ENCODE data around the gene TLE4.
A peak's percentile ranks its signal among the peaks of the same experiment; 100 is the strongest.

TLE4 gene

DNA sequence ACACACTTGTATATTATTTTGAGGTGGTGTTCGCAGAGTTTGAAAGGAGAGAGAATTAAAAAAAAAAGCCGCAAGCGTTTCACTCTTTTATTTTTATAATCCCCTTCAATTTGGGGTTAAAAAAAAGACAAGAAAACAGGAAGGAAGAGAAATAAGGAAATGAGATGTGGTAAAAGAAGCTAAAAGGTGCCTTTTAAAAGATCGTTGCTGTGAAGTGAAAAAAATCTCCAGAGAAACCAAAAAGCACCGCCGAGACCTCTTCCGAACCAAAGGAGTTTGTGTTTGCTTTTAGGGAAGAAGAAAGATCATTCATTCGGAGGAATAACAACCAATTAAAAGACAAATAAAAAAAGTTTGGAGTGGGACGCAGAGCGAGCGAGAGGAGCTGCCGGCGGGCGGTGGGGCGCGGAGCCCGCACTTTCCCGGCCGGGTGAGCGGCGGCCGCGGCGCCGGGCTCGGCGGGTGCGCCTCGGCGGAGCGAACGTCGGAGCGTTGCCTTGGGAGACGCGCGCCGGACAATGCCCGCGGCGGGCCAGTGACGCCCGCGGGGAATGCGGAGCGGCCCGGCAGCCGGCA is 355 bp downstream of the TLE4 start:
- DNase-seq (ENCODE audit: low read depth in 2 of 2) = no peak

DNA sequence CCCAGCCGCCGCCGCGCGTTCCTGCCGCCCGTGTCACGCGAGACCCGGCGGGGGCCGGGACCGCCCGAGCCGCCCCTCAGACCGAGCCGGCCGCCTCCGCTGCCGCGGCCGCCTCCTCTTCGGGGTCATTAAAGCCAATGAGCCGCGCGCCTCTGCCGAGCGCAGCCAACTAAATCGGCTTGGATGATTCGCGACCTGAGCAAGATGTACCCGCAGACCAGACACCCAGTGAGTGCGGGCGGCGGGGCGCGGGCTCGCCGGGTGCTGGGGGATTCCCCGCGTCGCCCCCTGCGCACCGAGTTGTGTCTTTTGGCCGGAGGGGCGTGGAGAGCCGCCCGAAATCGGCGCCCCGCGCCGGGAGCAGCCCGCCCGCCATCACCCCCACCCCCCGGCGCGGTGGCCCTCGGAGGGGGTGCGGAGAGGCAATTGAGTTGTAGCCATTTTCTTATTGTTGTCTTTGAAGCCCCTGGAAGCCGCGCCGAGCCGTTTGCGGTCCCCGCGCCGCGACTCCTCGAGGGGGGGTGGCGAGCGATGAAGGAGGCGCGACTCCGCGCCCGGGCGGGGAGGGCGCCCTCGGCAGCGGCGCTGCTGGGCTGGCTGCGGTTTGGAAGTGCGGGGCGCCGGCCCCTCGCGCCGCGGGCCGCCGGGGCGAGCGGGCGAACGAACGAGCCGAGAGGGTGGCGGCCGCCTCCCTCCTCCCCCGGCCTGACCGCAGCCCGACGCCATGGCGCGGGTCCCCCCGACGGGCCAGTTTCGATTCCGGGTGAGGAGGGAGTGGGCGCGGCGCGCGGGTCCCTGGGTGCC is 1.0 kb downstream of the TLE4 start:
- DNase-seq (ENCODE audit: low read depth in 2 of 2) = peak in 1 of 2 donors; percentile 44

DNA sequence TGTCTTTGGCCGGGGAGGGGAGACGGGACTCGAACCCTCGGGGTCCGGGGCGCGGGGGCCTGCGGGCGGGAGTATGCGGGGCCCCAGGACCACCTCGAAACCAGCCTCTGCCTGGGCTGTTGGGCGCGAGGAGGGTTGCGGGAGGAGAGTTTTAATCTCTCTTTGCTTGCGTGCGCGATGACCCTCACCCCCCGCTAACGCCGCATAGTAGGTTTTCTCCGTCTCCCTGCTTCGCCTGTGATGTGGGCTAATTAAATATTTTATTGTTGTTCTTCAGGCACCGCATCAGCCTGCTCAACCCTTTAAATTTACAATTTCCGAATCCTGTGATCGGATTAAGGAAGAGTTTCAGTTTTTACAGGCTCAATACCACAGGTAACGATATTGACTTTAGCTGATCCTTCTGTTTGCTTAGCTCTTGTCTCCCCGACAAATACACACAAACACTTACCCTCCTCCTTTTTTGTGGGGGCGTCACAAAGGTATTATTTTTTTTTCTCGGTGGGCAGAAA is 1.7 kb downstream of the TLE4 start:
- no peak for DNase-seq (ENCODE audit: low read depth in 2 of 2)

DNA sequence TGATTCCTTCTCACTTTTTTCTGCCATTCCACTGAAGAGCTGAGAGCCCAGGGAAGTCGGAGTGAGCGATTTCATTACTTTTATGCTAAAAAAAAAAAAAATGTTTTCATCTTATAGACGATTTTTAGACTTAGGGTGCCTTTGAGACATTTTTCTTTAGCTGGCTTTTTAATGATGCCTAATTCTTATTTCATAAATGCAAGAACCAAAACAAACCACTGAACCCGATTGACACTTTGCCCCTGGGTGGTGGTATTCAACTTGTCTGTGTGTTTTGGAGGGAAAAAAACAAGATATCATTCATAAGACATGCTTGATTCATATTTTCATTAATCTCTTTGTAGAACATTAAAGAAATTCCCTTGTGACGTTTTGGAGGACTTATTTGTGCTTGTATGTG is 2.4 kb downstream of the TLE4 start:
- DNase-seq (ENCODE audit: low read depth in 2 of 2) = no peak

DNA sequence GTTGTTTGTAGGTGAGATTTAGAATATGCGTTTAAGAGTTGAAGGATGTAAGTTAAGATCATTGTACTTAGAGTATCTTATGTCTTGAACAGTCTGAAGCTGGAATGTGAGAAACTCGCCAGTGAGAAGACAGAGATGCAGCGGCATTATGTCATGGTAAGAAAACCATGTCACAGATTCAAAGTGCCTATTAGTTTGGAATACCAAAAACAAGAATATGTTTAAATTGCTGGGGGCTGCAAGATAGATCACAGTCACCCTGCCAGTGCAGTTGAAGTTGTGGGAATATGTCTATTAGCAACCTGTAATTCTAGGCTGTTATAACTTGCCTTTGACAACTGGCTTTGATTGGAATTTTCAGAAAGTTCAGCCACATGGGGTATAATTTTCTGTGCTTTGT is 3.0 kb downstream of the TLE4 start:
- no peak for DNase-seq (ENCODE audit: low read depth in 2 of 2)

DNA sequence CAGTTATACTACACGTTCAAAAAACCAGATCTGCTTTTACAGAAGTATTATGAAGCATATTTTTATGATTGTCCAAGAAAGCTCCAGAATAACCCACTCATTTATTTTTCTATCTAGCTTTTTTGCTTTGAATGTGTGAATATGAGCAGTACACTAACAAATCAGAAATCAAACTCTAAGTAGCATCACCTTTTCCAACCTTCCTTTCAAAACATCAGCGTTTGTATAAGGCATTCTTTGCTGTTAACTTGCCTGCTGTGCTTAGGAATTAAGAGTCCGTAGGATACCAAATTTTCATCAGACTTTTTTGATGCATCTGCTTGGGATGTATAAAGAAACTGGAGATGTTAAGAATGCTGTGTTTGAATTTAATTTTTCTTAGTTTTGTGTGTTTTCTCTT is 3.8 kb downstream of the TLE4 start:
- DNase-seq (ENCODE audit: low read depth in 2 of 2) = no peak

DNA sequence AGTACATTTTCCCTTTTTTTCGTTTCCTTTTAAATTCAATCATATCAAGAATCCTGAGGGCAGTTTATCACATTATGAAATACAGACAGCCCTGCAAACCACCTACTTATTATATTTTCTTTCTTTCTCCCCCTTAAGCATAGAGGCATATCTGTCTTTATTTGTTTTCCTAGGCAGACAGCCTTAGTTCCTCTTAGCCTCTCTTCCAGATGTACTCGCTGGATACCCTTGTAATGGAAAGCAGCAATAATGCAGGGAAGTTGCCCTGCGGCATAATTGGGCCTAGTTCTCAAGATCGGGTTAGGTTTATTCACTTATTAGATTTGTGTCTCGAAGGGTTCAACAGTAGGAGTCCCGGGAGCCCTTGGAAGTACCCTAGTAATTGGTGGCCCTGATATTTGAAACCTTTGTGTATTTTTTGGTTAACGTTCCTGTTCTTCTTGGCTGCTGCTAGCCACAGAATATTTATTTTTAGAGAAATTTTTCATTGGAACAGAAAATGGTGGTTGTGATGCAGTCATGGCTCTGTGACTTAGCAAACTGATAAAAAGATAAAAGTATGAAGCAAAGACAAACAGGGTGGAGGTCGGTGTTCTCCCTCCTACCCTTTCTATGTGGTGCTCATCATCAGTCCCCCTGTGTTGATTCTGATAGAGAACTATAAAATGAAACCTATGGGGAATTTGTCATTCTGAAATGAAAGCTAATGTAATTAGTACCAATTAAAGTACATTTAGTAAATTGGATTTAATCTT is 6.4 kb downstream of the TLE4 start:
- no peak for DNase-seq (ENCODE audit: low read depth in 2 of 2)

DNA sequence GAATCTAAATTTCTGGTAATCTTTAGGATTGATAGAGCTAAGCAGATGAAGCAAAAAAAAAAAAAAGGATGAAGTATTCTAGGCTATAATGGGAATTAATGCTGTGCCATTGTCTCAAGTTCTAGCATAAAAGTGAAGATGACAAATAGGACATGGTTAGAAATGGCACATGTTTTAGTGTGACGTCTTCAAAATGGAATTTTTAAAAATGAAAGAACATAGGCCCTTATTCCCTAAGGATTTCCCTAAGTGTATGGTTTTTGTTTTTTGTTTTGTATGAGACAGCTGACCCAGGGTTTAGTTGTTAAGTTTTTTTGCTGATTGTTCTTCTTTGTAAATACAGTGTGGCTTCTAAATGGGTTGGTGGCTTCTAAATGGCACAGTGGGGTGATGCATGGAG is 7.1 kb downstream of the TLE4 start:
- no peak for DNase-seq (ENCODE audit: low read depth in 2 of 2)

DNA sequence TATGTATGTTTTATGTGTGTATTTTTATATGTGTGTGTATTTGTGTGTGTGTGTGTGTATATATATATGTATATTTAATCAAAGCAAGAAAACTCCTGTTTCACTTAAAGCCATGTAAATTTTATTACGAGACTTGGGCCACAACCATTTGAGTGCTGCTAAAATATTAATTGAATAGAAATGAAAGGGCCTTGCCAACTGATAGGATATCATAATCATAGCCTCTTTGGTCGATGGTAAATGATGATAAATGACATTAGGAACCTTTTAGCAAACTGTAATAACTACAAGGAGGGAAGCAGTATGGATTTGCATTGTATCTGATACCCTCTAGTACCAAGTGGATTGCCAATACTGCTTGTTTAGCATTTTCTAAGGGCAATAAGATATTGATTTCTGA is 7.9 kb downstream of the TLE4 start:
- DNase-seq (ENCODE audit: low read depth in 2 of 2) = no peak

DNA sequence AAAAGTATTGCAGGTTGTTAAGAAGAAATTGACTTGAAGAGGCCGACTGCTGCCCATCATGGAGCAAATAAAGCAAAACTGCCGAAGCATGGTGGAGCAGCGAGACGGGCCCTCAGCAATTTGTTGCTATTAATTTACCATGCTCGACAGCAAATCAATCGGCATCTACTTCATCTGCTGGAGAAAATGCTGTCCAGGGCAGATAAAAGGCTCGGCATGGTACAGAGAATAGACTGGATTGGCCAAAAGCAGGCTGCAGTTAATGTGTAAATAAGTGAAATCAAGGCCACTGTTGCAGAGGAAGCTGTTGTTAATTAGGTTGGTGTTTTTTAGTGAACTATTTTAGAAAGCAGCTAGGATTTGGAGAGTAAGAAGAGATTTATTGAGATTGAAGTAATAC is 8.3 kb downstream of the TLE4 start:
- DNase-seq (ENCODE audit: low read depth in 2 of 2) = no peak

DNA sequence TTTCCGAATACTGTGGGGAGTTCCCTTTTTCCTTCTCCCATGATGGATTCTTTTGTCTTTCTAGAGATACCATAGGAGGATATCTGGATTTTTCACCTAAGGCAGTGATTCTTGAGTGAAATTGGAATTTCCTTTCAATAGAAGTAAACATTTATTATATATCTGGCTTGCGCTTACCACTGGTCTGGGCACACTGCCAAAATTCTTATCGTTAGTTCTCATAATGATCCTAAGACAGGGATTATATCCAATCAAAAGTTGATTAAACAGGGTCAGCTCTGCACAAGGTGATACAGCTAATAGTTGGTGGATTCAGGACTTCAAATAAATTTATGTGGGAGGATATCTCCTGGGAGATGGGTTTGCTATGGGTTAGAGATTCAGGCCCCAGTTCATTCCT is 9.6 kb downstream of the TLE4 start:
- DNase-seq (ENCODE audit: low read depth in 2 of 2) = no peak

DNA sequence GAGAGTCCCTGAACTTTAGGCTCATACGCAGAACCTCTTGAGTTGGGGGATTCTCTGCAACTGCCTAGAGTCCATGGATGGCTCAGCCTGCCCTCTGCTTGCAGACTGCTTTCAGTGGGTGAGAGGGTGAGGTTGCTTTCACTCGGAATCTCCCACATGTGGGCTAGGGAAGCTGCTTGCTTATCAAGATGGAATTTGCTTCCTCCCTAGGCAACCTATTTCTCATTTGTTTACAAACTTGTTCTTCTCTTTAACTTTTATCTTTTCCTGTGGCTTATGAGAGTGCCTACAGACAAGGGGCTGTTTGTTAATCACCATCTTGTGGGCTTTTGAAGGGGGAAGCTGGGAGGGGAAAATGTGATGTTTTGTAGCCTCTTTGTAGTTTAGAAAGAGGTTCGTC is 10.0 kb downstream of the TLE4 start:
- DNase-seq (ENCODE audit: low read depth in 2 of 2) = no peak

DNA sequence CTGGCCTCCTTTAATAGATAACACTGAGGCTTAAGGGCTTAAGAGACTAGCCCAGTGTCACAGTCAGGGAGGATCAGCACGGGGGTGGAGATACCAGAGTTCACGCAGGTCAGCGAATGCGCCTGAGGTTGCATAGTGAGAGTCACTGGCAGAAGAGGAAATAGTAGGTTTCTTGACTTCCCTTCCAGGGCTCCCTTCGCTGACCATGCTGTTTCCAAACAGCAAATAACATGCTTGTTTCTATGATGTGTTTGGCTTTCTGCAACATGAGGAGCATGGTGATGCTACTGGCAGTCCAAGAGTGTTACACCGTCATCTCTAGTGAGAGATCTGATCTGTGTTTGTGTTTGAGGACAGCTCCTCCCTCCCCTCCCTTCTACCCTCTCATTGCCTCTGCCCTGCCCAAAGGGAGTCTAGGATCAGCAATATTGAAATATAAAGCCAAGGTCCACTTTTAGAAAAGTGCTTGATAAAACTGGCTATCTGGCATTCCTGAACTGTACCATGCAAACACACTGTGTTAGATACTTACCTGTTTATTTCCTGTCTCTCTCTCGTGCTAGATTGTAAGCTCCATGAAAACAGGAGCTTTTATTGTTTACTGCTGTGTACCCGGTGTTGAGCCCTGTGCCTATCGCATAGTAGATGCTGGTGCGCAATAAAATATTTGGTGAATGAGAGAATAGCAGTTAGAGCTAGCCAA is 12.3 kb downstream of the TLE4 start:
- DNase-seq (ENCODE audit: low read depth in 2 of 2) = no peak

DNA sequence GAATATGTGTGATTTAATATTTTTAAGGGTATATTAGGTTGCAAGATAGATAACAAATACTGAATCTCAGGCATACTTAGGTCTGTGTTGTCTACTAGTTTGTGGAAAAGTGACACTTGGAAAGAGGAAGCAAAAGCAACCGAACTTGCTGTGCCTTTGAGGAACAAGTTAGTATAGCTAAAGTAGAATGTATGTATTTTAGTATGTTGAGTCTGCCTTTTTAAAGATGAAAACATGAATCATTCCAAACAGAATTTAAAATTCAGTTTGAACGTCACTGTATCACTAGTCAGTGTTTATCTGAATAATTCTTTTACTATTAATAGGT is 12.9 kb downstream of the TLE4 start:
- no peak for DNase-seq (ENCODE audit: low read depth in 2 of 2)

DNA sequence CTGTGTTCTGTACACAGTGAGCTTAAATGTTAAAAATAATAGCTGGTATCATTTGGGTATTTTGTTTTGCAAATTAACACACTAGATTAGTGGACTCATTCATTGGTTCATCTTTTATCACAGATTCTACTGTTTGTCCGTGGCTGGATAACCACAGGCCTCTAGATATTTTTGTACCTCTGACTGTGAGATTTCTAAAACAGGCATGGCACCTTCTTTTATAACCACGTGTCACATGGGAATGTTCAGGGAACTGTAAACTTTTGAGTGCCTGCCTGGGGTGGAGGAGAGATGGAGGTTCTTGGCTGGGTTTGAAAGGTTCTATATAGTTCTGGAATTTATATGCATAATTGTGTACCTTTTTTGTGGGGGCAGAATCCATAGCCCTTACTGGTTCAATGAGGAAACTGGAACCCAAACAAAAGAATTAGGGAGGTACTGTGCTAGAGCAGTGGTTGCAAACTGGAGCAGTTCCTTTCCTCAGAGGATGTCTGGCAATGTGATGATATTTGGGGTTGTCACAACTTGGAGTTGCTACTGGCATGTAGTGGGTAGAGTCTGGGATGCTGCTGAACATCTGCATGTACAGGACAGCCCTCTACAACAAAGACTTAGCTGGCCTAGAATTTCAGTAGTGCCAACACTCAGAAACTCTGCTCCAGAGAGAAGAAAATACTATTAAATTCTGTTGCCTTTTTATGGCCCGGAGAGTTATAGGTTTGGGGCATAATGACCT is 16.9 kb downstream of the TLE4 start:
- DNase-seq (ENCODE audit: low read depth in 2 of 2) = no peak

DNA sequence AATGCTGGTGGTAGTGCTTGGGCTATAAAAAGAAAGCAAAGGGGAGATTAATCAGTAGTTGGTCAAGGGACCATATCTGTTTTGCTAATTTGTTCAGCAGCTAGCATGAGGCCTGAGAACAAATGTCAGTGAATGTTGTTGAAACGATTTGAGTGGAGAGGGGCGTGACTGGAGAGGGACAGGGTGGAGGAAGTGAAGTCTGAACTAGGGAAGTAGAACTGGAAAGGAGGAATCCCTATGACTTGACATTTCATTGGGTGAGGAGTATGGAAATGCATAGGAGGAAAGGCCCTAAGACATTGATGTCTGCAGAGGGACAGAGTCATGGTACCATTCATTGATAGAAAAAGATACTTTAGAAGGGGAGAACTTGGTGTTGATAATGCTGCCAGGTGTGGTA is 19.7 kb downstream of the TLE4 start:
- no peak for DNase-seq (ENCODE audit: low read depth in 2 of 2)

DNA sequence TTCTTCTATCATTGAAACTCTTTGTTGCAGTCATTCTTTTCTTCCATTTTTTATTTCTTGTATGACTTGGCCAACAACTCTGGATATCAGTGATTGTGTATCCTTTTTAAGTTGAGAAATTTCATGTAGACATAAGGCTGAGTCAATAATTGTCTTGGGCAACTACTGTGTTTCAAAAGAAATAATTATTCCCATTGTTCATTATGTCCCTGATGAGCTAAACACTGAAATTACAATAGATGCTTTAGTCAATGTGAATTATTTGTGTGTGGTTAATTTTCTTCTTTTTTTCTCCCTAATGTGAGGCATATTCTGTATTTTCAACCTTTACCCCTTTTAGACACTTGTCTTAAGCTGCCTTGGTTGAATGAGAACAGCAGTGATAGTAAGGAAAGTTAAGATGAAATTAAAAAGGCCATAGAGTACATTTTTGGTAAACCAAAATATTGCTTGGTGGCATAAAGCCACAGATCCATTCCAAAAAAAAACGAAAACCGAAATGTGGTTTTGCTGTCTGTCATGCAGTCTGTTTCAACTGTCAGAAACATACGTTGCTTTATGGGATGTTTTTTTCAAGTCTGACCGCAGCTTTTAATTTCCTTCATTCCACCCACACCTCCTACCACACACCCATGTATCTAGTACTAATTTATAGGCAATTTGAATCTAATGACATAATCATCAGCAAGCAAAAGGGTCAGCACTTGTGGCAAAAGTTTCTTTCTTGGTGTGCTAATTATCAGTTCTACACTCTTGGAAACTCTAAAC is 21.1 kb downstream of the TLE4 start:
- DNase-seq (ENCODE audit: low read depth in 2 of 2) = no peak

DNA sequence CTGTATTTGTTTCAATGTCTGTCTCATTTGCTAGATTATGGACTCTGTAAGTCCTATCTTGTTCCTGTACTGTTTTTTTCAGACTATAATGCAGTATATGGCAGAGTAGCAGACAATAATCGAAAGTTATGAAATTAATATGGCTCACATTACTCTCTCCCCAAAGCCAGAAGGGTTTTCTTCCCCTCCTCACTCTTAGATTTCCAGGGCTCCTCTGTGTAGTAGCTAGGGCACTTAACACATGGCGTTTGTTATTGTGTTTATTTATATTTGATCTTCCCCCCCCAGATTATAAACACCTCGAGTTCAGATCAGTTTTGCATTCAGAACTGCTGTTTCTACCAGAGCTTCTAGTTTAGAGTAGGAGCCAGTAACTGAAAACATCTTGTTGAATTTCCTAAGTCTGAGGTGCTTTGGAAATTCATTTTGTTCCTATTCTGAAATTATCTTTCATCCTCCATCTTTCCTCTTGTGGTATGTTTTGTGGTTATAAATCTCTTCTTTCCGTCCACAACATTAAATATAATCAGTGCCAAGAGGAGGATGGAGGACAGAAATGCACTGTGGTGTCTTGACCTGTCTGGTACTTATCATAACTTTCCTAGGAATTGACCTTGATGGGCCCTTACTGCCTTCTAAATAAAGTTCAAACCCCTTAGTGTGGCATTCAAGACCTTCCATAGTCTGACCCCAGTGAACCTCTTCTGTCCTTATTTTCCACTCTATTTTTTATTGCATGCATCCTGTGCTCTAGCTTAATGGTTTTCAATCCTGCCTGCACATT is 27.0 kb downstream of the TLE4 start:
- DNase-seq (ENCODE audit: low read depth in 2 of 2) = no peak

DNA sequence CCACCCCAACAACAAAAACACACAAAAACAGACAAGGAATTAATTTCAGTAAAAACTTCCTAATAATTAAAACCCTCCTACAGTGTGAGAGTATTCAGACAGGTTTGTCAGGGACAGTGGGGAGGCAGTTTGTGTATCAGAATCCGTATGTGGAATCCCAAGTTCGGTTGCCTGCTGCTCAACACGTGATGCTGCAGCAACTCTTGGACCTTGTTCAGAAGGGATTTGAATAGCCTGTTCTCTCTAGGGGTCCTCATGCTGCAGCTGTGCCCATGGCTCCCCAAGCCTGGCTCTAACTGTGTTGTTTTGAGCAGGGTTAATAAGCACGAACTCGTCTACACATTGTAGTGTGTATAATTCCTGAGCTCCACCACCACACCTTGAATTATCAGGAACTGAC is 28.7 kb downstream of the TLE4 start:
- no peak for DNase-seq (ENCODE audit: low read depth in 2 of 2)

All from stimulated activated CD8-positive, alpha-beta memory T cell treated with anti-CD3 and anti-CD28 coated beads, Interleukin-7, amount 100 ng/mL, for 1 hour (primary cell).